SKM-1 (cell line): ENCODE measurements around the gene MIB2.
"Not testable (repeated sequence)": the region's sequence is repeated elsewhere in the genome, so short reads cannot be mapped to it uniquely, and the experiment has no call there.

Experiments
- DNase-seq: peaks from one replicate; lab custom pipeline; 2025; ENCODE audit not compliant: unreplicated experiment; lab: John Stamatoyannopoulos, UW

The MIB2 gene

GRCh38 chr1:1615256-1616044, at the start of gene MIB2:
Gene MIB2, plus strand, starts transcription at chr1:1615500. Its CDS starts 7,953 bp downstream, at chr1:1623453.
- DNase-seq: peak; percentile 93

GRCh38 chr1:1567152-1567875, 48.0 kb upstream of the MIB2 start:
- DNase-seq: no peak

- DNase-seq: no peak
These were observed 47.4 kb upstream of the MIB2 start for GRCh38 chr1:1567891-1568291.

- no peak for DNase-seq
These were observed 46.0 kb upstream of the MIB2 start for GRCh38 chr1:1569341-1569740.

GRCh38 chr1:1573843-1574720, 41.2 kb upstream of the MIB2 start:
- DNase-seq: no peak

GRCh38 chr1:1574721-1575537, 40.4 kb upstream of the MIB2 start, which contains the start of gene SSU72:
Gene SSU72, minus strand, starts transcription at chr1:1574863. Its CDS starts 306 bp downstream, at chr1:1574557.
- peak; percentile 70 for DNase-seq

GRCh38 chr1:1577367-1578011, 37.8 kb upstream of the MIB2 start:
- DNase-seq: no peak

- no peak for DNase-seq
These were observed 36.8 kb upstream of the MIB2 start for GRCh38 chr1:1578371-1578940.

GRCh38 chr1:1582585-1583346, 32.5 kb upstream of the MIB2 start:
- DNase-seq: no peak

- no peak for DNase-seq
These were observed 31.8 kb upstream of the MIB2 start for GRCh38 chr1:1583347-1584010.

- DNase-seq: no peak
These were observed 23.8 kb upstream of the MIB2 start for GRCh38 chr1:1591452-1591851.

GRCh38 chr1:1593834-1594601, 21.3 kb upstream of the MIB2 start:
- DNase-seq: no peak

- no peak for DNase-seq
These were observed 20.6 kb upstream of the MIB2 start for GRCh38 chr1:1594602-1595260.

GRCh38 chr1:1595341-1595740, 20.0 kb upstream of the MIB2 start:
- DNase-seq: not testable (repeated sequence)

GRCh38 chr1:1596493-1597274, 18.6 kb upstream of the MIB2 start:
- DNase-seq: no peak

- DNase-seq: no peak
These were observed 17.9 kb upstream of the MIB2 start for GRCh38 chr1:1597275-1597930.
